Endodermal cell (in vitro differentiated cells): ENCODE measurements around the gene DYNC1I1. TPM values are rescaled to one million over a fixed set of nuclear protein-coding genes. Genes with fewer than 3 reads are reported as not detected.

Source experiments
- DNase-seq: peaks from one replicate; pipeline ENCODE4 v3.0.0-alpha.2; 2017
- H3K27ac ChIP-seq: 2 replicates; pipeline ENCODE4 v1.5.1; 2013; ENCODE audit warnings: mild to moderate bottlenecking, low read depth, low read length, moderate library complexity
- H3K27me3 ChIP-seq: 2 replicates; pipeline ENCODE4 v1.6.1; 2013; ENCODE audit warnings: mild to moderate bottlenecking, low read length, moderate library complexity; ENCODE audit not compliant: insufficient read depth, control insufficient read depth, poor library complexity, severe bottlenecking
- H3K36me3 ChIP-seq: 2 replicates; pipeline ENCODE4 v1.7.0; 2013; ENCODE audit warnings: mild to moderate bottlenecking, low read length, moderate library complexity; ENCODE audit not compliant: control insufficient read depth, insufficient read depth
- H3K4me1 ChIP-seq: one replicate; pipeline ENCODE4 v1.7.0; 2013; ENCODE audit warnings: low read length; ENCODE audit not compliant: control insufficient read depth, insufficient read depth
- H3K4me3 ChIP-seq: 2 replicates; pipeline ENCODE4 v1.5.1; 2013; ENCODE audit warnings: mild to moderate bottlenecking, low read length, moderate library complexity
- H3K9ac ChIP-seq: 2 replicates; pipeline ENCODE4 v1.6.1; 2013; ENCODE audit warnings: mild to moderate bottlenecking, low read length, moderate library complexity; ENCODE audit not compliant: poor library complexity, severe bottlenecking; ENCODE audit errors: extremely low read depth
- H3K9me3 ChIP-seq: 2 replicates; pipeline ENCODE4 v1.6.1; 2013; ENCODE audit warnings: mild to moderate bottlenecking, low read length, moderate library complexity; ENCODE audit not compliant: control insufficient read depth
- H3K27ac Mint-ChIP-seq: 2 replicates; pipeline ENCODE4 v1.8.0; 2020; ENCODE audit warnings: mixed read lengths
- H3K27me3 Mint-ChIP-seq: 2 replicates; pipeline ENCODE4 v1.8.0; 2021; ENCODE audit warnings: mild to moderate bottlenecking, mixed read lengths; ENCODE audit not compliant: insufficient read depth
- H3K36me3 Mint-ChIP-seq: 2 replicates; pipeline ENCODE4 v1.8.0; 2020; ENCODE audit warnings: low read depth, mixed read lengths
- H3K4me1 Mint-ChIP-seq: 2 replicates; pipeline ENCODE4 v1.8.0; 2020; ENCODE audit warnings: mixed read lengths
- H3K4me3 Mint-ChIP-seq: 2 replicates; pipeline ENCODE4 v1.8.0; 2020; ENCODE audit warnings: mild to moderate bottlenecking, moderate library complexity, mixed read lengths
- H3K9me3 Mint-ChIP-seq: 2 replicates; pipeline ENCODE4 v1.8.0; 2020; ENCODE audit warnings: mild to moderate bottlenecking, mixed read lengths
- WGBS, 2 experiments: methylation state at CpG; one replicate each; pipeline versions ENCODE4 v1.1.5 to v1.1.7; 2013; ENCODE audit warnings: missing lambda C conversion rate in 2 of 2, mixed read lengths in 1 of 2; ENCODE audit not compliant: insufficient coverage in 1 of 2, insufficient read length in 1 of 2; 5-methylcytosine and 5-hydroxymethylcytosine counted together
- total RNA-seq, 2 donors: library from RNA; stranded (reverse); fragmentation: NEBNext Ultra II Directional in 1 of 2; extraction: Animal tissue kit (Norgen Biotek cat#: 25700) in 1 of 2; gene quantifications; 2 replicates in 1 of 2; 3 replicates in 1 of 2; pipeline ENCODE4 v1.2.1, GENCODE V29; 2021
- TF ChIP-seq, protein P1 (sequence below): fragments of 200-600 bp; sonication (generic); conservative IDR thresholded peaks from 2 replicates; pipeline ENCODE4 v1.5.0; 2021; ENCODE audit warnings: antibody characterized with exemption, mild to moderate bottlenecking

The DYNC1I1 gene
- total RNA-seq, 2 donors from 2014 or later = 6.5 to 7.2 TPM

DNA sequence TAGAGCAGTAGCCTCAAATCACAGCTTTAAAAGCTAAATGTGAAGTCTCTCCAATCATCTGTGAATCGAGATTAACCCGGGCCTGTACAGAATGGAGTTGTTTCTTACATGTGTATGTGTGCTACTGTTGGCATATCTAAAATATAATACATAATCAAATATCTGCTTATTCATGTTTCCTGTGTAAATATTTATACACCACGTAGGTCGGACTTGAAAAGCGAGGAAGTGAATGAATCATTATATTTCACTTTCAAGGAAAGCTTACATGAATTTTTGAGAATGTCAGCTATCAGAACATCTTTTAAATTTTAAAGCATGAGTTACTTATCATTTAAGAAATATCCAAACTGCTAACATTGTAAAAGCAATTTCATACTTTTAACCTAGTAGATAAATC is 316.2 kb downstream of the DYNC1I1 start:
- no peak overlapping the region for H3K9ac ChIP-seq
- H3K27ac ChIP-seq = no peak overlapping the region
- Mint-ChIP-seq H3K4me1 (peaks cover 10% of the 10 kb centered on the region), H3K36me3 (no peaks in the 10 kb centered on the region), H3K4me3 (no peak overlapping the region), H3K27ac (no peak overlapping the region), H3K9me3 (no peaks in the 10 kb centered on the region), H3K27me3 (no peaks in the 10 kb centered on the region)
- TF ChIP-seq, protein P1, sequence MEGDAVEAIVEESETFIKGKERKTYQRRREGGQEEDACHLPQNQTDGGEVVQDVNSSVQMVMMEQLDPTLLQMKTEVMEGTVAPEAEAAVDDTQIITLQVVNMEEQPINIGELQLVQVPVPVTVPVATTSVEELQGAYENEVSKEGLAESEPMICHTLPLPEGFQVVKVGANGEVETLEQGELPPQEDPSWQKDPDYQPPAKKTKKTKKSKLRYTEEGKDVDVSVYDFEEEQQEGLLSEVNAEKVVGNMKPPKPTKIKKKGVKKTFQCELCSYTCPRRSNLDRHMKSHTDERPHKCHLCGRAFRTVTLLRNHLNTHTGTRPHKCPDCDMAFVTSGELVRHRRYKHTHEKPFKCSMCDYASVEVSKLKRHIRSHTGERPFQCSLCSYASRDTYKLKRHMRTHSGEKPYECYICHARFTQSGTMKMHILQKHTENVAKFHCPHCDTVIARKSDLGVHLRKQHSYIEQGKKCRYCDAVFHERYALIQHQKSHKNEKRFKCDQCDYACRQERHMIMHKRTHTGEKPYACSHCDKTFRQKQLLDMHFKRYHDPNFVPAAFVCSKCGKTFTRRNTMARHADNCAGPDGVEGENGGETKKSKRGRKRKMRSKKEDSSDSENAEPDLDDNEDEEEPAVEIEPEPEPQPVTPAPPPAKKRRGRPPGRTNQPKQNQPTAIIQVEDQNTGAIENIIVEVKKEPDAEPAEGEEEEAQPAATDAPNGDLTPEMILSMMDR = no peak
- peaks cover 3% of the 10 kb centered on the region for H3K4me1 ChIP-seq
- H3K36me3 ChIP-seq = no peaks in the 10 kb centered on the region
- DNase-seq = no peak
- no peaks in the 10 kb centered on the region for H3K27me3 ChIP-seq
- no peak overlapping the region for H3K4me3 ChIP-seq
- no peaks in the 10 kb centered on the region for H3K9me3 ChIP-seq
- 100% methylated on average over 5 of the region's 5 CpGs; no CpG with 5 or more reads in 1 of the 2 experiments for WGBS, 2 experiments

DNA sequence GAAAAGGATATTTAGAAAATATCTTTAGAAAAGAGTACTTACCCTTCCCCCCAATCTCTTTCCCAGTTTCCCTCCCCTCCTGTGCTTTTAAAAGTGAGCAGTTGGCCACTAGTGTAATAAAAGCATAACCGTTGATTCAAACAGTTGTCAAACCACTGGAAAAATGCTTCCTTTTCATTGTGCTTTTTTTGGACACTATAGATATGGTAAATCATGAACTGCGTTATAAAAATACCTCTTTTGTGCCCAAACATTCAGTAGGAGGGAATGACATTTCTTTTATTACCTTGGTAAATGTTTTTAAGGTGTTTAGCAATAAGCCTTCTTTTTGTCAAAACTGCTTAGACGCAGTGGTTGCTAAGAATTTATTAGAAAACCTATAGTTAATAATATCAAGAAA is 317.2 kb downstream of the DYNC1I1 start:
- WGBS, 2 experiments = 98 to 100% methylated on average over 1 to 3 of the region's 3 CpGs
- Histone ChIP-seq H3K4me1 (peaks cover 3% of the 10 kb centered on the region), H3K9me3 (no peaks in the 10 kb centered on the region), H3K36me3 (no peaks in the 10 kb centered on the region), H3K9ac (no peak overlapping the region), H3K4me3 (no peak overlapping the region), H3K27ac (no peak overlapping the region), H3K27me3 (no peaks in the 10 kb centered on the region)
- Mint-ChIP-seq H3K36me3 (no peaks in the 10 kb centered on the region), H3K4me3 (no peak overlapping the region), H3K4me1 (peaks cover 10% of the 10 kb centered on the region), H3K27me3 (no peaks in the 10 kb centered on the region), H3K9me3 (no peaks in the 10 kb centered on the region), H3K27ac (no peak overlapping the region)
- DNase-seq = no peak
- TF ChIP-seq, protein P1 = no peak

DNA sequence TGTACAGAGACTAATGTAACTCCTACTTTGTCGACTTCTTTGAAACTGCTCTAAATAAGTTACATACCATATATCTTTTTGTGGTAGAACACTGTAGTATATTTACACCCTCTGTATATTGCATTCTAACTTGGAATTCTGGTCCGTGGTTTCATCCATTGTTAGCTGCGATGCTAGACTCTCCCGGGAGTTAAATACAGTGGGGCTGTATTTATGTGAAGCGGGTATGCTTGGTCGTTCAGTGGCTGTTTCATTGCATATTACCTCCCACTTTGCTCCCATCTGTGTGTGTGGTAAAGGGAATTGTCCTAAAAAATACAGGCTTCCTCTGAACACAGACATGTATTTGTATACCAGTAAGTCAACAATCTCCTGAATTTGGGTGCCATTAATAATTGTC is 318.4 kb downstream of the DYNC1I1 start:
- no peak overlapping the region for H3K4me3 ChIP-seq
- H3K36me3 ChIP-seq = no peaks in the 10 kb centered on the region
- H3K4me1 ChIP-seq = peaks cover 3% of the 10 kb centered on the region
- no peak overlapping the region for H3K27ac ChIP-seq
- H3K9me3 ChIP-seq = no peaks in the 10 kb centered on the region
- Mint-ChIP-seq H3K4me1 (peaks cover 10% of the 10 kb centered on the region), H3K27ac (no peak overlapping the region), H3K36me3 (no peaks in the 10 kb centered on the region), H3K27me3 (no peaks in the 10 kb centered on the region), H3K4me3 (no peak overlapping the region), H3K9me3 (no peaks in the 10 kb centered on the region)
- TF ChIP-seq, protein P1 = no peak
- no peak overlapping the region for H3K9ac ChIP-seq
- no peak for DNase-seq
- 100% methylated on average over 1 to 6 of the region's 6 CpGs for WGBS, 2 experiments
- no peaks in the 10 kb centered on the region for H3K27me3 ChIP-seq
